ENCODE data around the gene PAK1IP1.
A peak's percentile ranks its signal among the peaks of the same experiment; 100 is the strongest.
"Not testable (repeated sequence)": the region's sequence is repeated elsewhere in the genome, so short reads cannot be mapped to it uniquely, and the experiment has no call there.

The PAK1IP1 gene

GRCh38 chr6:10690651-10691445 is 3.9 kb upstream of the PAK1IP1 start:
- DNase-seq (ENCODE audit: insufficient read length, low spot score): no peak
- FAIRE-seq: no peak

GRCh38 chr6:10692965-10693538 is 1.7 kb upstream of the PAK1IP1 start:
- DNase-seq (ENCODE audit: insufficient read length, low spot score) (no peak), FAIRE-seq (no peak)

GRCh38 chr6:10695086-10695657 is 400 bp downstream of the PAK1IP1 start:
- no peak for DNase-seq (ENCODE audit: insufficient read length, low spot score)
- no peak for FAIRE-seq

GRCh38 chr6:10696655-10697054 is 1.9 kb downstream of the PAK1IP1 start:
- DNase-seq (ENCODE audit: insufficient read length, low spot score): no peak
- no peak for FAIRE-seq

GRCh38 chr6:10713962-10714361 is 19.2 kb downstream of the PAK1IP1 start:
- DNase-seq (ENCODE audit: insufficient read length, low spot score) (no peak), FAIRE-seq (no peak)

GRCh38 chr6:10719296-10719963 is 24.7 kb downstream of the PAK1IP1 start:
- no peak for FAIRE-seq

GRCh38 chr6:10719964-10720264 is 25.1 kb downstream of the PAK1IP1 start:
- DNase-seq (ENCODE audit: insufficient read length, low spot score): no peak

More at GRCh38 chr6:10719296-10719963, 24.7 kb downstream of the PAK1IP1 start:
- DNase-seq (ENCODE audit: insufficient read length, low spot score): no peak

GRCh38 chr6:10720265-10720959 is 25.6 kb downstream of the PAK1IP1 start:
- DNase-seq (ENCODE audit: insufficient read length, low spot score): no peak
- FAIRE-seq: no peak

More at GRCh38 chr6:10719964-10720264, 25.1 kb downstream of the PAK1IP1 start:
- no peak for FAIRE-seq

- not testable (repeated sequence) for DNase-seq (ENCODE audit: insufficient read length, low spot score); FAIRE-seq
These were observed 26.4 kb downstream of the PAK1IP1 start for GRCh38 chr6:10720960-10721849.

GRCh38 chr6:10721850-10722569 is 27.2 kb downstream of the PAK1IP1 start:
- FAIRE-seq (no peak), DNase-seq (ENCODE audit: insufficient read length, low spot score) (no peak)

GRCh38 chr6:10722570-10722819 is 27.7 kb downstream of the PAK1IP1 start:
- no peak for FAIRE-seq
- no peak for DNase-seq (ENCODE audit: insufficient read length, low spot score)

GRCh38 chr6:10722820-10723566 is 28.2 kb downstream of the PAK1IP1 start, which contains the start of gene TMEM14C:
TSS of gene TMEM14C (plus strand) at chr6:10723070. CDS start at chr6:10724614, 1,544 bp downstream.
- DNase-seq (ENCODE audit: insufficient read length, low spot score) (peak; percentile 97), FAIRE-seq (peak; percentile 79)

GRCh38 chr6:10723567-10723881 is 28.8 kb downstream of the PAK1IP1 start:
- no peak for FAIRE-seq

GRCh38 chr6:10725044-10725443 is 30.3 kb downstream of the PAK1IP1 start:
- FAIRE-seq (no peak), DNase-seq (ENCODE audit: insufficient read length, low spot score) (no peak)

More at GRCh38 chr6:10723567-10723881, 28.8 kb downstream of the PAK1IP1 start:
- no peak for DNase-seq (ENCODE audit: insufficient read length, low spot score)

- no peak for DNase-seq (ENCODE audit: insufficient read length, low spot score)
- no peak for FAIRE-seq
These were observed 30.9 kb downstream of the PAK1IP1 start for GRCh38 chr6:10725716-10726115.

GRCh38 chr6:10730254-10730653 is 35.5 kb downstream of the PAK1IP1 start:
- FAIRE-seq (no peak), DNase-seq (ENCODE audit: insufficient read length, low spot score) (no peak)

- no peak for FAIRE-seq
- DNase-seq (ENCODE audit: insufficient read length, low spot score): no peak
These were observed 38.5 kb downstream of the PAK1IP1 start for GRCh38 chr6:10733151-10733715.

GRCh38 chr6:10733863-10734262 is 39.1 kb downstream of the PAK1IP1 start:
- no peak for FAIRE-seq
- DNase-seq (ENCODE audit: insufficient read length, low spot score): no peak

- DNase-seq (ENCODE audit: insufficient read length, low spot score): no peak
- no peak for FAIRE-seq
These were observed 42.0 kb downstream of the PAK1IP1 start for GRCh38 chr6:10736731-10737130.

All from HTR-8/SVneo (cell line).